AG10803 (cell line): ENCODE measurements around the gene PDCD7.

ENCODE experiments used
- DNase-seq: peaks from one replicate; pipeline ENCODE4 v3.0.0; 2010; ENCODE audit warnings: low read depth
- H3K4me3 ChIP-seq: 2 replicates; pipeline ENCODE4 v1.5.1; 2011; ENCODE audit warnings: mild to moderate bottlenecking, low read length, control low read depth
- TF ChIP-seq, protein P1 (sequence below): conservative IDR thresholded peaks from 2 replicates; pipeline ENCODE4 v1.5.1; 2011; ENCODE audit warnings: mild to moderate bottlenecking, low read length, control low read depth, inconsistent platforms

The PDCD7 gene

DNA sequence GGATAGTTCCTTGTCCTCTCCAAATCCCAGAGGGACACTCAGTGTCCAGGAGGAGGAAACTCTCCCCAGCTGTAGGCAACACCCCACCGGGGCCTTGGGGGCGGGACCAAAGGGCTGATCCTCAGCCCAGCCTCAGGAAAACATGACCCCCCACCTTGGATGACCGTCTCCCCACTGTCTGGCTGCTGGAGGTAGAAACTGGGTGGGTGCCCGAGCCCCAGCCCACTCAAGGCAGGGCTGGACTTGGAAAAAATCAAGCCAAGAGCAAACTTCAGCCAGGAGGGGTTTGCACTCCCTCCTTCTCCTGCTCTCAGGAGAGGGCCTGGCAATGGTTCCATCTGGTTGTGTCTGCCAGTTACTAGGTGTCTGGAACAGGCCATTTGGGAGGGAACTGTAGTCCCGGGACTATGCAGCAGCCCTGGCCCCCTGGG lies 62.2 kb downstream of the PDCD7 start:
- TF ChIP-seq, protein P1, sequence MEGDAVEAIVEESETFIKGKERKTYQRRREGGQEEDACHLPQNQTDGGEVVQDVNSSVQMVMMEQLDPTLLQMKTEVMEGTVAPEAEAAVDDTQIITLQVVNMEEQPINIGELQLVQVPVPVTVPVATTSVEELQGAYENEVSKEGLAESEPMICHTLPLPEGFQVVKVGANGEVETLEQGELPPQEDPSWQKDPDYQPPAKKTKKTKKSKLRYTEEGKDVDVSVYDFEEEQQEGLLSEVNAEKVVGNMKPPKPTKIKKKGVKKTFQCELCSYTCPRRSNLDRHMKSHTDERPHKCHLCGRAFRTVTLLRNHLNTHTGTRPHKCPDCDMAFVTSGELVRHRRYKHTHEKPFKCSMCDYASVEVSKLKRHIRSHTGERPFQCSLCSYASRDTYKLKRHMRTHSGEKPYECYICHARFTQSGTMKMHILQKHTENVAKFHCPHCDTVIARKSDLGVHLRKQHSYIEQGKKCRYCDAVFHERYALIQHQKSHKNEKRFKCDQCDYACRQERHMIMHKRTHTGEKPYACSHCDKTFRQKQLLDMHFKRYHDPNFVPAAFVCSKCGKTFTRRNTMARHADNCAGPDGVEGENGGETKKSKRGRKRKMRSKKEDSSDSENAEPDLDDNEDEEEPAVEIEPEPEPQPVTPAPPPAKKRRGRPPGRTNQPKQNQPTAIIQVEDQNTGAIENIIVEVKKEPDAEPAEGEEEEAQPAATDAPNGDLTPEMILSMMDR = no peak
- H3K4me3 ChIP-seq = no peak overlapping the region
- no peak for DNase-seq

- TF ChIP-seq, protein P1 = no peak
- no peak for DNase-seq
Observed at GRCh38 chr15:65069779-65070546, 63.6 kb downstream of the PDCD7 start.

DNA sequence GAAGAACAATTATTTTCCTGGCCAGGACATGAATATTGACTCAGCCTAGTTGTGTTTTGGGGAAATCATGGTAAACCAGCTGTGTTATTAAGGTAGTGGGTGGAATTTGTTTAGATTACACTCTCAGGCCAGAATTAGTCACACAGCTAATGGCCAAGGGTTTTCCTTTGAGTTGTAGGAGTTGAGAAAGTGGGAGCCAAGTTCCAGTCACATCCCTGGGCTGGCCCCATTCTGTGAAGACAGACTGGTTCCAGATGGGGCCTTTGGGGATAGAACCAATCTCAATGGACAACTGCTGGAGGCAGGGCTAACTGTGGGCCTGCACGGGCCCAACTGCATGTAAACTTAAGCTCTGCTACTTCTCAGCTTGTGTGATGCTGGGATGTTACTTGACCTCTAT lies 64.4 kb downstream of the PDCD7 start:
- no peak overlapping the region for H3K4me3 ChIP-seq
- TF ChIP-seq, protein P1 = no peak
- peak; percentile 97 for DNase-seq

More at GRCh38 chr15:65069779-65070546, 63.6 kb downstream of the PDCD7 start:
- no peak overlapping the region for H3K4me3 ChIP-seq

DNA sequence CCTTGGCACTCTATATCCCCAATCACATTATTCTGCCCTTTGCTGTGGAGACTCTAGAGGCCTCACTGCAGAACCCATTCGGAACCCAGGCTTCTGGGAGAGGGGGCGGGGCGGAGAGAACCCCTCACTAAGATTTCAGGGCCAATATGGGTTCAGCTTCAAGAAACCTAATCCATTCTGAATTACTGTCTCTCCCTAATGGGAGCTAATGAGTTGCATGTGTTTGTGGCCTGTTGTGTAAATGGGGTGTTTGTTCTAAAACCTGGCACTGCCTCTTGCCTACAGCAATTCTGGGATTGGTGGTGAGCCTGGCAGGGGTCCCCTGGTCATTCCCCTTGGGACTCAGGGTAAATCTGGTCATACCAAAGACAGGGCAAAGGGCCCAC lies 65.2 kb downstream of the PDCD7 start:
- H3K4me3 ChIP-seq = no peak overlapping the region
- peak; percentile 56 for DNase-seq
- TF ChIP-seq, protein P1 = no peak

GRCh38 chr15:65067645-65068402 lies 65.8 kb downstream of the PDCD7 start, which contains the start of gene RASL12:
Gene RASL12 (minus strand): TSS chr15:65067991. CDS start chr15:65067835, 156 bp downstream.
- DNase-seq = no peak
- TF ChIP-seq, protein P1 = no peak
- H3K4me3 ChIP-seq = no peak within 1 kb of the TSS
